Erythroblast (primary cell): ENCODE data around the gene NGB.

ENCODE experiments used
- GATA1 ChIP-seq: IDR thresholded peaks from 2 replicates; pipeline ENCODE4 v1.6.1; 2011; ENCODE audit warnings: low read depth, mild to moderate bottlenecking, control low read depth, low read length, moderate library complexity
- POLR2A ChIP-seq: IDR thresholded peaks from 2 replicates; pipeline ENCODE4 v1.6.1; 2011; ENCODE audit warnings: mild to moderate bottlenecking, low read length

DNA sequence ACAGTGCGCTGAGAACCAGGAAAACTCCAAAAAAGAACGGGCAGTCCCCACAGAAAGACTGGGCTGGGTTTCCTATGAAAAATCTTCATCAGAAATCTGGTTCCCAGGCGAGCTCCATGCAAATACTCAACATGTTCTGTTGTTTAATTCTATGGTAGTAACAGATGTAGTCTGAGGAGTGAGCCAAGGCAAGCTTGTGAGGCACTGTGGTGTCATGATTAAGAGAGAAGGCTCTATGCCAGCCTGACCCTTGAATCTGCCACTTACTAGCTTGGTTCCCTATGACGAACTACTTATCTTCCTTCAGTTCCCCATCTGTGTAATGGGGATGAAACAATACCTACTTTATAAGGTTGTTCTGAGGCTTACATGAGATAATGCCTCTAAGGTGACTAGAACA lies 39.0 kb upstream of the NGB start:
- TF ChIP-seq POLR2A: no peak
- no peak for TF ChIP-seq GATA1
